ENCODE data around the gene RPRD2. TPM values are rescaled to one million over a fixed set of nuclear protein-coding genes. Genes with fewer than 3 reads are reported as not detected.

RPRD2 gene
- total and polyA plus RNA-seq, 12 donors, result 7.3 to 44.5 (median 23.5) TPM

DNA sequence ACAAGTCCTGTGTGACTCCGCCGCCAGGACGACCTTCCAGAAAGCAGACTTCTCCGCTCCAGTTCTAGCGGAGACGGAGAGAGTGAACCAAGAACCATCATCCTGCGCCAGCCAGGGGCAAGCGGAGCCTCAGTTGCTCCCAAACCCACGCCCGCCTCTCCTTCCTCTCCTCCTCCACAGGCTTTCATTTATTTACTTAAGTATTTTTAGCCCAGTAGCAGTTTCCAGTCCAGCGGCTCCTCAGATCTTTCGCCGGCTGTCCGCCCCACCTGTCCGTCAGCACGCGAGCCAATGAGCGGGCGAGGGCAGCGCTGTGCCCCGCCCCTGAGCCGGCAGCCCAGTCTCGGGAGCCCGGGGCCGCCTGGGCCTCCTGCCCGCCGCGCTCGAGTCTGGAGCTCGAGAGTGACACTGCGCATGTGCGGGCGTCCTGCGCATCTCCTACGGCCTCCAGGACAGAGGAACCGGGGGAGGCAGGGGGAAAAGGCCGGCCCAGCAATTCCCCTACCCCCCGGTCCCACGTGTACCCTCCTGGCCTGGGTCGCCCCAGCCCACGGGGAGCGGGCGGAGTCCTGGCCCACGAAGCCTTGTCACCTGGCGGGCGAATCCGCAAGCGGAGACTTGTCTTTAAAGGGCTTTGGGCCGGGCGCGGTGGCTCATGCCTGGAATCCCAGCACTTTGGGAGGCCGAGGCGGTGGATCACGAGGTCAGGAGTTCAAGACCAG, 151.5 kb downstream of the RPRD2 start, which contains the start of gene FALEC:
Gene FALEC, plus strand, starts transcription at position 425 of the 722 bp plus-strand sequence.
- WGBS, 4 donors, result 0 to 1% (median 0%) methylated on average over 28 to 54 of the region's 54 CpGs
- peak within 1 kb of the TSS; percentile 29 to 88 (median 80) for H3K27ac ChIP-seq
- peaks cover 13 to 16% of the 10 kb centered on the region in 2 donors for H3K4me1 ChIP-seq (replicated peaks in 1 of 2)
- intact Hi-C loops (cut with DNase I), result no loop called here
- H3K36me3 ChIP-seq (replicated peaks in 1 of 2), result peaks cover 0 to 6% of the 10 kb centered on the region in 2 donors
- no peaks in the 10 kb centered on the region for H3K27me3 ChIP-seq
- H3K4me3 ChIP-seq, result peak within 1 kb of the TSS in 3 of 4 donors; percentile 20 to 69 (median 45)
- no peaks in the 10 kb centered on the region for H3K9me3 ChIP-seq (replicated peaks in 1 of 3)
- peak; percentile 24 to 83 for TF ChIP-seq POLR2A (IDR thresholded peaks at IDR 0.05)
- TF ChIP-seq, protein P1, sequence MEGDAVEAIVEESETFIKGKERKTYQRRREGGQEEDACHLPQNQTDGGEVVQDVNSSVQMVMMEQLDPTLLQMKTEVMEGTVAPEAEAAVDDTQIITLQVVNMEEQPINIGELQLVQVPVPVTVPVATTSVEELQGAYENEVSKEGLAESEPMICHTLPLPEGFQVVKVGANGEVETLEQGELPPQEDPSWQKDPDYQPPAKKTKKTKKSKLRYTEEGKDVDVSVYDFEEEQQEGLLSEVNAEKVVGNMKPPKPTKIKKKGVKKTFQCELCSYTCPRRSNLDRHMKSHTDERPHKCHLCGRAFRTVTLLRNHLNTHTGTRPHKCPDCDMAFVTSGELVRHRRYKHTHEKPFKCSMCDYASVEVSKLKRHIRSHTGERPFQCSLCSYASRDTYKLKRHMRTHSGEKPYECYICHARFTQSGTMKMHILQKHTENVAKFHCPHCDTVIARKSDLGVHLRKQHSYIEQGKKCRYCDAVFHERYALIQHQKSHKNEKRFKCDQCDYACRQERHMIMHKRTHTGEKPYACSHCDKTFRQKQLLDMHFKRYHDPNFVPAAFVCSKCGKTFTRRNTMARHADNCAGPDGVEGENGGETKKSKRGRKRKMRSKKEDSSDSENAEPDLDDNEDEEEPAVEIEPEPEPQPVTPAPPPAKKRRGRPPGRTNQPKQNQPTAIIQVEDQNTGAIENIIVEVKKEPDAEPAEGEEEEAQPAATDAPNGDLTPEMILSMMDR (IDR thresholded peaks at IDR 0.05), result peak in 3 of 6 experiments; percentile 10 to 35 (median 16)
- DNase-seq, result peak; percentile 97 to 98 (median 98)

DNA sequence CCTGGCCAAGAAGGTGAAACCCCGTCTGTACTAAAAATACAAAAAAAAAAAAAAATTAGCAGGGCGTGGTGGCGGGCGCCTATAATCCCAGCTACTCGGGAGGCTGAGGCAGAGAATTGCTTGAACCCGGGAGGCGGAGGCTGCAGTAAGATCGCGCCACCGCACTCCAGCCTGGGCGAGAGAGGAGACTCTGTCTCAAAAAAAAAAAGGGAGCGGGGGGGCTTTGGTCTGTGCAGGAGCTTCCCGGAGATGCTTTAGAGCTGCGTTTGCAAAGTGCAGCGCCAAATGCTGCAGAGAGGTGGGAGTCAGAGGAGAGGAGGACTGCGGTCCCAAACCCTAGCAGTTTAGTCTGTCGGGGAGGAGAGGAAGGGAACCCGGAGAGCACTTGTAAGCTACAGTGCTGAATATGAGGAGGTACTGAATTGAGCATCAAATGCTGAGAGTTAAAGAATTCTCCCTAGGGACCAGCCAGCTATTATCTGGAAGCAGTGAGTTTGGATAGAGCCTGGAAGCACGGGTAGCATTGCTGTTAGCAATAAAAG, 152.2 kb downstream of the RPRD2 start:
- Histone ChIP-seq H3K27ac (peak overlapping the region in 4 of 5 donors; percentile 53 to 88 (median 84)), H3K9me3 (replicated peaks in 1 of 3) (no peaks in the 10 kb centered on the region), H3K4me3 (peak overlapping the region in 3 of 4 donors; percentile 20 to 69 (median 45)), H3K36me3 (replicated peaks in 1 of 2) (peaks cover 0 to 6% of the 10 kb centered on the region in 2 donors), H3K4me1 (replicated peaks in 1 of 2) (peaks cover 13 to 16% of the 10 kb centered on the region in 2 donors), H3K27me3 (no peaks in the 10 kb centered on the region)
- TF ChIP-seq, protein P1 (IDR thresholded peaks at IDR 0.05), result peak in 1 of 6 experiments; percentile 27
- TF ChIP-seq POLR2A (IDR thresholded peaks at IDR 0.05), result no peak
- no peak for DNase-seq
- WGBS, 4 donors, result 3 to 7% (median 5%) methylated on average over 19 of the region's 19 CpGs
- intact Hi-C loops (cut with DNase I), result no loop called here

DNA sequence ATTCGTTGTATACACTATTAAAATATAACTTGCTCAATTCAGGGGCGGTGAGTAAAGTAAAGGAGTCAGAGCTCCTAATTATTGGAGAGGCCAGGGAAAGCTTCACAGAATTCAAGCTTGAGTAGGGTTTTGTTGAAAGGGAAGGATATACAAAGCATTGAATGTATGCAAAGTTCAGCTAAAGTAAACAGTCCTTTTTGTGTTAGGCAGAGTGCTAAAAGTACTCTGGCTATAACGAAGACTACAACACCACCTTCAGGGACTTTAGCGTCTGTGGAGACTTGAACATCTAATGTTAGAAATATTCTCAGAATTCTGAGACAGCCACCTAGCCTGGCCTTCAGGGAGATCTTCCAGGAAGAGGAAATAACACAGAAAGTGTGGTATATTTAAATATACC, 152.7 kb downstream of the RPRD2 start:
- Histone ChIP-seq H3K27ac (peak overlapping the region in 1 of 5 donors; percentile 27), H3K4me1 (replicated peaks in 1 of 2) (peaks cover 13 to 16% of the 10 kb centered on the region in 2 donors), H3K27me3 (no peaks in the 10 kb centered on the region), H3K9me3 (replicated peaks in 1 of 3) (no peaks in the 10 kb centered on the region), H3K36me3 (replicated peaks in 1 of 2) (peaks cover 0 to 4% of the 10 kb centered on the region in 2 donors), H3K4me3 (peak overlapping the region in 1 of 4 donors; percentile 45)
- DNase-seq, result no peak
- TF ChIP-seq, protein P1 (IDR thresholded peaks at IDR 0.05), result no peak
- no peak for TF ChIP-seq POLR2A (IDR thresholded peaks at IDR 0.05)
- intact Hi-C loops (cut with DNase I), result no loop called here
- WGBS, 4 donors, result 57 to 69% (median 63%) methylated on average over 4 of the region's 4 CpGs

DNA sequence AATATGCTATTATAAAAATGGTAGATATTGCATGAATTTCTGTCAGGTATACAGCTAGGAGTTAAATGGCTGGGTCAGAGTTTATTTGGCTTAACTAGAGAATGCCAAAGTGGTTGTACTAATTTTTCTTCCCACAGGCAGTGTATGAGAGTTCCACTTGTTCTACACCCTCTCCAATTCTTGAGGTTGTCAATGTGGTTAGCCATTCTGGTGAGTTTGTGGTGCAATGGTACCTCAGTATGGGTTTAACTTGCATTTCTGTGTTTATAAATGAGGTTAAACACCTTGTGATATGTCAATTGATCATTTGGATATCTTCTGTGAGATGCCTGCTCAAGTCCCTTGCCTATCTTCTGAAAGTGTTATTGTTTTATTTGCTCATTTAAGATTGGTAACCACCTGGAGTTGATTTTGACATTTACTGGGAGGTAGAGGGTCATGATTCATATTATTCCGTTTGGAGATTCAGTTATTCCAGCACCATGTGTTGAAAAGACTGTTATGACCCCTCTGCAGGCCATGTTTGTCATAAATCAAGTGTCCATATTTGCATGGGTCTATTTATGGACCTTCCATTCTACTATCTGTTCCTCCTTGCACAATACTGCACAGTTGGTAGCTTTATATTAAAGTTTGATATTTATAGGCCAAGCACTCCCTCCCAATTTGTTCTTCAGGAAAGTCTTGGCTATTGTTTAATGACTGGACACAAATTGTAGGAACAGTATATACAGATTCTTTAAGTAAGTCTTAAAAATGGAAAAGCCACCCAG, 157.4 kb downstream of the RPRD2 start:
- intact Hi-C loops (cut with DNase I), result no loop called here
- H3K9me3 ChIP-seq (replicated peaks in 1 of 3), result no peaks in the 10 kb centered on the region
- peaks cover 2 to 3% of the 10 kb centered on the region in 2 donors for H3K4me1 ChIP-seq (replicated peaks in 1 of 2)
- no peak for DNase-seq
- H3K4me3 ChIP-seq, result no peak overlapping the region
- no peaks in the 10 kb centered on the region for H3K36me3 ChIP-seq (replicated peaks in 1 of 2)
- 44 to 55% (median 50%) methylated on average over 1 of the region's 1 CpG for WGBS, 4 donors
- TF ChIP-seq POLR2A (IDR thresholded peaks at IDR 0.05), result no peak
- TF ChIP-seq, protein P1 (IDR thresholded peaks at IDR 0.05), result no peak
- no peaks in the 10 kb centered on the region for H3K27me3 ChIP-seq
- H3K27ac ChIP-seq, result no peak overlapping the region
